ENCODE data around the gene JCAD.

GRCh38 chr10:29974773-29975172 lies 84.6 kb downstream of the JCAD start:
- TF ChIP-seq POLR2A (IDR thresholded peaks at IDR 0.05): no peak
- TF ChIP-seq, protein P1, sequence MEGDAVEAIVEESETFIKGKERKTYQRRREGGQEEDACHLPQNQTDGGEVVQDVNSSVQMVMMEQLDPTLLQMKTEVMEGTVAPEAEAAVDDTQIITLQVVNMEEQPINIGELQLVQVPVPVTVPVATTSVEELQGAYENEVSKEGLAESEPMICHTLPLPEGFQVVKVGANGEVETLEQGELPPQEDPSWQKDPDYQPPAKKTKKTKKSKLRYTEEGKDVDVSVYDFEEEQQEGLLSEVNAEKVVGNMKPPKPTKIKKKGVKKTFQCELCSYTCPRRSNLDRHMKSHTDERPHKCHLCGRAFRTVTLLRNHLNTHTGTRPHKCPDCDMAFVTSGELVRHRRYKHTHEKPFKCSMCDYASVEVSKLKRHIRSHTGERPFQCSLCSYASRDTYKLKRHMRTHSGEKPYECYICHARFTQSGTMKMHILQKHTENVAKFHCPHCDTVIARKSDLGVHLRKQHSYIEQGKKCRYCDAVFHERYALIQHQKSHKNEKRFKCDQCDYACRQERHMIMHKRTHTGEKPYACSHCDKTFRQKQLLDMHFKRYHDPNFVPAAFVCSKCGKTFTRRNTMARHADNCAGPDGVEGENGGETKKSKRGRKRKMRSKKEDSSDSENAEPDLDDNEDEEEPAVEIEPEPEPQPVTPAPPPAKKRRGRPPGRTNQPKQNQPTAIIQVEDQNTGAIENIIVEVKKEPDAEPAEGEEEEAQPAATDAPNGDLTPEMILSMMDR (IDR thresholded peaks at IDR 0.05): no peak

Measured in uterus (tissue), 2 donors.